HUES64 (cell line): Measurements from ENCODE around the gene KIF7. TPM values are rescaled to one million over a fixed set of nuclear protein-coding genes. Genes with fewer than 3 reads are reported as not detected.
"Not testable (repeated sequence)": the region's sequence is repeated elsewhere in the genome, so short reads cannot be mapped to it uniquely, and the experiment has no call there.

Source experiments
- H3K27ac ChIP-seq: 2 replicates; pipeline ENCODE4 v1.7.0; 2013; ENCODE audit warnings: low read depth, low read length, inconsistent platforms
- H3K27me3 ChIP-seq: 2 replicates; pipeline ENCODE4 v1.6.1; 2013; ENCODE audit warnings: mild to moderate bottlenecking, low read length; ENCODE audit not compliant: insufficient read depth
- H3K36me3 ChIP-seq: 2 replicates; pipeline ENCODE4 v1.6.1; 2013; ENCODE audit warnings: mild to moderate bottlenecking, low read length; ENCODE audit not compliant: insufficient read depth
- H3K4me1 ChIP-seq: 2 replicates; pipeline ENCODE4 v1.6.1; 2013; ENCODE audit warnings: mild to moderate bottlenecking, low read length, moderate library complexity; ENCODE audit not compliant: insufficient read depth
- H3K4me3 ChIP-seq: 2 replicates; pipeline ENCODE4 v1.5.1; 2013; ENCODE audit warnings: mild to moderate bottlenecking, low read length, moderate library complexity
- H3K9ac ChIP-seq: 2 replicates; pipeline ENCODE4 v1.6.1; 2013; ENCODE audit warnings: mild to moderate bottlenecking, low read depth, low read length
- H3K9me3 ChIP-seq: 2 replicates; pipeline ENCODE4 v1.6.1; 2013; ENCODE audit warnings: low read depth, low read length; ENCODE audit not compliant: insufficient read depth
- WGBS: fragments of 150-250, 120-280 bp; methylation state at CpG from one replicate; pipeline ENCODE4 v1.1.7; 2013; ENCODE audit warnings: missing lambda C conversion rate; 5-methylcytosine and 5-hydroxymethylcytosine counted together
- polyA plus RNA-seq, 2 experiments: library from polyadenylated mRNA; stranded (reverse); fragments of 50-300 nt; gene quantifications; one replicate each; pipeline ENCODE4 v1.2.3, GENCODE V29; 2013

KIF7 gene
- polyA plus RNA-seq (2013, experiment 1 of 2): 6.8 TPM
- polyA plus RNA-seq (2013, experiment 2 of 2): 6.5 TPM

GRCh38 chr15:89654847-89655805 is at the start of gene KIF7:
Gene KIF7, minus strand, starts transcription at chr15:89655467. Its CDS starts 2,537 bp downstream, at chr15:89652930.
- Histone ChIP-seq H3K9ac (peak within 1 kb of the TSS; percentile 81), H3K27ac (no peak within 1 kb of the TSS), H3K9me3 (no peaks in the 10 kb centered on the region), H3K27me3 (peaks cover 6% of the 10 kb centered on the region; the same call in 1 of the 2 replicates), H3K4me1 (no peaks in the 10 kb centered on the region), H3K36me3 (peaks cover 6% of the 10 kb centered on the region; the same call in 1 of the 2 replicates), H3K4me3 (peak within 1 kb of the TSS; percentile 90)
- whole genome bisulfite sequencing: 1% methylated on average over 87 of the region's 87 CpGs

- H3K36me3 ChIP-seq: no peaks in the 10 kb centered on the region
- no peaks in the 10 kb centered on the region for H3K4me1 ChIP-seq
- no peak overlapping the region for H3K4me3 ChIP-seq
- H3K27me3 ChIP-seq: 0 out of 2 replicates have a peak, but pooled peaks cover 7% of the 10 kb centered on the region
- no peak overlapping the region for H3K27ac ChIP-seq
- H3K9ac ChIP-seq: no peak overlapping the region
- no peaks in the 10 kb centered on the region for H3K9me3 ChIP-seq
Measured at GRCh38 chr15:89704411-89704810, 49.1 kb upstream of the KIF7 start.

GRCh38 chr15:89695198-89695597 is 39.9 kb upstream of the KIF7 start:
- 88% methylated on average over 1 of the region's 1 CpG for WGBS
- Histone ChIP-seq H3K27ac (no peak overlapping the region), H3K4me1 (no peaks in the 10 kb centered on the region)

GRCh38 chr15:89693696-89694095 is 38.4 kb upstream of the KIF7 start:
- WGBS: 73% methylated on average over 1 of the region's 1 CpG

More at GRCh38 chr15:89695198-89695597, 39.9 kb upstream of the KIF7 start:
- H3K9me3 ChIP-seq: no peaks in the 10 kb centered on the region
- H3K36me3 ChIP-seq: no peaks in the 10 kb centered on the region
- peaks cover 29% of the 10 kb centered on the region; the same call in 1 of the 2 replicates for H3K27me3 ChIP-seq
- no peak overlapping the region for H3K9ac ChIP-seq
- H3K4me3 ChIP-seq: no peak overlapping the region

GRCh38 chr15:89693091-89693490 is 37.8 kb upstream of the KIF7 start:
- WGBS: 44% methylated on average over 1 of the region's 2 CpGs
- Histone ChIP-seq H3K4me3 (no peak overlapping the region), H3K4me1 (no peaks in the 10 kb centered on the region), H3K9me3 (no peaks in the 10 kb centered on the region), H3K9ac (no peak overlapping the region), H3K36me3 (no peaks in the 10 kb centered on the region), H3K27ac (no peak overlapping the region), H3K27me3 (peaks cover 37% of the 10 kb centered on the region; the same call in 1 of the 2 replicates)

More at GRCh38 chr15:89693696-89694095, 38.4 kb upstream of the KIF7 start:
- no peak overlapping the region for H3K9ac ChIP-seq
- no peak overlapping the region for H3K4me3 ChIP-seq
- no peak overlapping the region for H3K27ac ChIP-seq
- H3K36me3 ChIP-seq: no peaks in the 10 kb centered on the region
- H3K4me1 ChIP-seq: no peaks in the 10 kb centered on the region
- H3K27me3 ChIP-seq: peaks cover 37% of the 10 kb centered on the region; the same call in 1 of the 2 replicates
- no peaks in the 10 kb centered on the region for H3K9me3 ChIP-seq

GRCh38 chr15:89690276-89691218 is 35.3 kb upstream of the KIF7 start, which contains the start of the genes PEX11A and WDR93:
Gene PEX11A, minus strand, starts transcription at chr15:89690754. Its CDS starts 122 bp downstream, at chr15:89690632.
Gene WDR93, plus strand, starts transcription at chr15:89690811. Its CDS starts 10,936 bp downstream, at chr15:89701747.
- Histone ChIP-seq H3K9me3 (no peaks in the 10 kb centered on the region), H3K36me3 (no peaks in the 10 kb centered on the region), H3K27me3 (peaks cover 36% of the 10 kb centered on the region; the same call in 1 of the 2 replicates), H3K4me3 (peak within 1 kb of the TSS; percentile 83), H3K9ac (peak within 1 kb of the TSS; percentile 36; the same call in 1 of the 2 replicates), H3K27ac (no peak within 1 kb of the TSS), H3K4me1 (no peaks in the 10 kb centered on the region)
- WGBS: 5% methylated on average over 60 of the region's 60 CpGs

GRCh38 chr15:89689930-89690275 is 34.6 kb upstream of the KIF7 start:
- not testable (repeated sequence) for H3K36me3 ChIP-seq, H3K9ac ChIP-seq, H3K27ac ChIP-seq, H3K9me3 ChIP-seq, H3K4me1 ChIP-seq
- H3K4me3 ChIP-seq: peak overlapping the region; percentile 83
- H3K27me3 ChIP-seq: peaks cover 30% of the 10 kb centered on the region; the same call in 1 of the 2 replicates
- WGBS: 77% methylated on average over 15 of the region's 15 CpGs

GRCh38 chr15:89686522-89686921 is 31.3 kb upstream of the KIF7 start:
- Histone ChIP-seq H3K4me1 (no peaks in the 10 kb centered on the region), H3K4me3 (no peak overlapping the region), H3K9ac (no peak overlapping the region), H3K9me3 (no peaks in the 10 kb centered on the region), H3K36me3 (no peaks in the 10 kb centered on the region), H3K27ac (no peak overlapping the region), H3K27me3 (peaks cover 11% of the 10 kb centered on the region; the same call in 1 of the 2 replicates)

- Histone ChIP-seq H3K4me3 (no peak overlapping the region), H3K4me1 (no peaks in the 10 kb centered on the region), H3K36me3 (no peaks in the 10 kb centered on the region), H3K27me3 (peaks cover 11% of the 10 kb centered on the region; the same call in 1 of the 2 replicates), H3K27ac (no peak overlapping the region), H3K9me3 (no peaks in the 10 kb centered on the region), H3K9ac (no peak overlapping the region)
- WGBS: 89% methylated on average over 2 of the region's 2 CpGs
Measured at GRCh38 chr15:89685995-89686394, 30.7 kb upstream of the KIF7 start.

GRCh38 chr15:89681146-89681545 is 25.9 kb upstream of the KIF7 start:
- no peak overlapping the region for H3K9ac ChIP-seq
- no peaks in the 10 kb centered on the region for H3K36me3 ChIP-seq
- no peak overlapping the region for H3K4me3 ChIP-seq
- no peak overlapping the region for H3K27ac ChIP-seq
- no peaks in the 10 kb centered on the region for H3K27me3 ChIP-seq
- WGBS: 86% methylated on average over 1 of the region's 2 CpGs
- no peaks in the 10 kb centered on the region for H3K9me3 ChIP-seq
- no peaks in the 10 kb centered on the region for H3K4me1 ChIP-seq
